T-helper 1 cell treated with Interleukin-12 subunit alpha and Interleukin-12 subunit beta and Interleukin-4 antibody, amounts not matched to agents 30 μg/mL and 1 μg/mL, for 36 hours (primary cell): ENCODE measurements around the gene SLC22A23.

Experiments used
- H3K27ac Mint-ChIP-seq: one replicate; pipeline ENCODE4 v1.8.0; 2021; ENCODE audit warnings: mild to moderate bottlenecking, mixed read lengths
- H3K27me3 Mint-ChIP-seq: one replicate; pipeline ENCODE4 v1.8.0; 2021; ENCODE audit warnings: low read depth, mixed read lengths
- H3K36me3 Mint-ChIP-seq: one replicate; pipeline ENCODE4 v1.8.0; 2021; ENCODE audit warnings: low read depth, mixed read lengths
- H3K4me1 Mint-ChIP-seq: one replicate; pipeline ENCODE4 v1.8.0; 2021; ENCODE audit warnings: low read depth, mixed read lengths
- H3K4me3 Mint-ChIP-seq: one replicate; pipeline ENCODE4 v1.8.0; 2021; ENCODE audit warnings: mild to moderate bottlenecking, moderate library complexity, mixed read lengths
- H3K9me3 Mint-ChIP-seq: one replicate; pipeline ENCODE4 v1.8.0; 2021; ENCODE audit warnings: mixed read lengths

Gene SLC22A23

DNA sequence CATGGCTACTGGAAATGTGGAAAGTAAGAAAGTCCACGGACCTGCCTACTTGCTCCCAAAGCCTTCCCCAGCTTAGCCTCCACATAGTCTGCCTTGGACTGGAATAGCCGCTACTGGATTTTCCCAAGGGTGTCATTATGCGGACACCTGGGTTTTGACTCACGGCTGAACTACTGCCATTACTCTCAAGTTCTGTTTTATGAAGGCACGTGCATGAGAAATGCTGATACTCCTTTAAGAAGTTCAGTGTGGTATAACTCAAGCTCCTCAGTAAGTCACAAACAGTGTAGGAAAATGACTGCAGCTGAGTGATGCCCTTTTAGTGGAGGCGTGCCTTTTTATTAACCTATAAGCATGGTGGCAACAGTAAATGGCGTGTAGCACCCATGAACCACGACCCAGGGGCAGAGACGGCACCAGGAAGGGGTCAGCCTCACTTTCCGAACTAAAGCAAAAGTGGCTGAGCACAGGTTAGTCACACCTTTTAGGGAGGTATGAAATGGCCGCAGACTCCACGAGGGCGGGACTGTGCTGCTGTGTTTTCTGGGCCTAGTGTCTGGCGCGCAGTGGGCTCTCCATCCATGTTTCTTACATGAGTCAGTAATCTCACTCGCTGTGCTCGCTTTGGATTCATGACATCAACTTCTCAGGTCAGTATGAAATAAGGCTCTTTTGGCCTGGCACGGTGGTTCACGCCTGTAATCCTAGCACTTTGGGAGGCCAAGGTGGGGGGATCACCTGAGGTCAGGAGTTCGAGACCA is 174.2 kb downstream of the SLC22A23 start:
- Mint-ChIP-seq H3K9me3 (no peaks in the 10 kb centered on the region), H3K36me3 (no peaks in the 10 kb centered on the region), H3K4me1 (peaks cover 3% of the 10 kb centered on the region), H3K27me3 (no peaks in the 10 kb centered on the region), H3K4me3 (no peak overlapping the region), H3K27ac (no peak overlapping the region)

DNA sequence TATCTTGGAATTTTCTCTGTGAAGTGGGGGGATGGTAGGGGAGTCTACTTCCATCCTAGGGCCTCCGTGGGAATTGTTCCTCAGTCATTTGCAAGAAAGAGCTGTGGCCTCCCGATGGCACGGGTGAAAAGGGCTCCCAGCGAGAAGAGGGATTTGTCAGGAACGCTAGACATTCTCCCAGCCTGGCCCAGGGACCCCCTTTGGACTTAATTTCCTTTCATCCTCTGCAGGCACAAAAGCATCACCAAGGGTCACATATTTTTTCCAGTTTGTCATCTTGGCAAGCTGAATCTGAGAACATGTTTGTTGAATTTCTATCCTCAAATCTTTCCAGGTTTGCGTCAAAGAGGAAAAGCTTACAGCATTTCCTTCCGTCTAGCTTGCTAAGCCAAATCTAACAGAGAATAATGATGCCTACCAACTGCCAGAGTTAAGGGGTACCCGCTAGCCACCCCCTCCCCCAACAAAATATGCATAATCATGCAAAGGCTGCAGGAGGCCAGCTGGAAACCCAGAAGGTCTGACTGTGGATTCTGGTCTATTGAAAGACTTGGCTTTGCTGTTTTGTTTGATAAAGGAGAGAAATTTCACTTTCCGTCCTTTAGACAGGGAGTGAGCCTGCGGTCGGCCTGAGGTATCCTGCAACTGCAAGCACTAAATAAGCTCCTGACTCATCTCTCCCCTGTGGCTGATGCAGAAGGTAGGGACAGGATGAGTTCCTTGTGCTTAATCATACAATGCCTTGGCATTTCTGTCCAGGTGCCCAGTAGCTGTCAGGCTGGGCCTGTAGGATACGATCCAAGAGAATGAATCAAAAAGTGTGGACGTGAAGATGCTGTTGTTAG is 175.0 kb downstream of the SLC22A23 start:
- Mint-ChIP-seq H3K27me3 (no peaks in the 10 kb centered on the region), H3K27ac (no peak overlapping the region), H3K4me1 (peaks cover 3% of the 10 kb centered on the region), H3K36me3 (no peaks in the 10 kb centered on the region), H3K4me3 (no peak overlapping the region), H3K9me3 (no peaks in the 10 kb centered on the region)

DNA sequence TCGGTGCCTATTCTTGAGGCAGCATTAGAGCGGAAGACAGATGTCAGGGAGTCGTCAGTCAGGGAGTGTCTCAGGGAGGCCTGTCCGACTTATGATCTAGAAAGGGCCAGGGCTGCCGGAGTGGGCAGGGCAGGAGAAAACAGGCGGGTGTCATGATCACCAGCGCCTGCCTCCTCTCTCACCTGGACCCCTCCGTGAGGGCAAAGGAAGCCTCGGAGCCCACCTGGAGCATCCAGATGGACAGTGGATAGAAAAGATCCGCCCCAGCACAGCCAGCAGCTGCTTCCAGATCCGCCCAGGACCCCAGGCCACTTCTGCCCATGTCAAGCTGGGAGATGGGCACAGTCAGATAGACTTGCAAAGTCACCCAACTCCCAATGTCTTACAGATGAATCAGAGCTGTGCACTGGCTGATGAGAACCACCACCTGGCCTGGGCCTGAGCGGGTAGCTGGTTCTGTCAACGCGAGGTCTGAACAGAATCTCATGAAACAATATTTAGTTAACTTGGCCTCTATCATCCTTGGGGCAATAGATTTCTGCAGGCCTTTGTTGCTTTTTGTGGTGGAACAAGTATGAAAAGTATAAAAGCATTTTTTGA is 175.9 kb downstream of the SLC22A23 start:
- Mint-ChIP-seq H3K4me3 (no peak overlapping the region), H3K36me3 (no peaks in the 10 kb centered on the region), H3K27ac (no peak overlapping the region)

DNA sequence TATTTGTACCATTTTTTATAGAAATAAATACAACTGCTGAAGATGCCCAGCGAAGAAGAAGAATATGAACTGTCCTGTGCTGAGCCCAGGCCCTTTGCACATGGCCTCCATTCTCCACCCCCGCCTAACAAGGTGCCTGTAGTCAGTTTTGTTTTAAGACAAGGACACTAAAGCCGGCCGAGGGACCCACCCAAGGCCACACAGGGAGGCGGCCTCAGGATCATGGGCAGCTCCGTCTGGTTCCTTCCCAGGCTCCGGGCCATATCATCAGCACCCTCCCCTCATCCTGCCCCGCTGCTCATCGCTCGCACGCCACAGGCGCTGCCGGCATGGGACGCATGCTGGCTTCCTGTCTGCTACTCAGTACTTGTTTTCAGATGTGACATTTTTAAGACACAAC is 176.8 kb downstream of the SLC22A23 start:
- H3K4me1 Mint-ChIP-seq = peaks cover 3% of the 10 kb centered on the region
- no peaks in the 10 kb centered on the region for H3K36me3 Mint-ChIP-seq
- no peaks in the 10 kb centered on the region for H3K9me3 Mint-ChIP-seq
- H3K27me3 Mint-ChIP-seq = no peaks in the 10 kb centered on the region
- no peak overlapping the region for H3K27ac Mint-ChIP-seq
- H3K4me3 Mint-ChIP-seq = no peak overlapping the region

More for the DNA sequence above, 175.9 kb downstream of the SLC22A23 start:
- no peaks in the 10 kb centered on the region for H3K27me3 Mint-ChIP-seq
- H3K9me3 Mint-ChIP-seq = no peaks in the 10 kb centered on the region
- H3K4me1 Mint-ChIP-seq = peaks cover 3% of the 10 kb centered on the region

DNA sequence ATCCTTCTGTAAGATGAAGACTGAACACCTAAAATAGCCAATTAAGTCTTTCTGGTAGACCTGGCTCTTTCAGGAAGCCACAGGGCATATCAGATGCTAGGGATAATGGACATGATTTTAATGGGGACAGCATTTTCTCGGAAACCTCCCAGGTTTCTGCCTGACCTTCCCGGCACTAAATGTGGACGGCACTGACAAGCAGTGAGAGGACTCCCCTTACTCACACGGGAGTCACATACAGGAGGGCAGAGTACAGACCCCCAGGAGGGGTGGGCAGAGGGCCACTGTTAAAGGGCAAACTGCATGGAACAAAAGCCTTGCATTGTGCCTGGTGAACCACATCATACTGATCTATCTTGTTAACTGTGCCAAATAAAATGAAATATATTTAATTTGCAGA is 178.2 kb downstream of the SLC22A23 start:
- Mint-ChIP-seq H3K27me3 (no peaks in the 10 kb centered on the region), H3K4me1 (peaks cover 3% of the 10 kb centered on the region), H3K4me3 (no peak overlapping the region), H3K27ac (no peak overlapping the region), H3K9me3 (no peaks in the 10 kb centered on the region), H3K36me3 (peaks cover 2% of the 10 kb centered on the region)

DNA sequence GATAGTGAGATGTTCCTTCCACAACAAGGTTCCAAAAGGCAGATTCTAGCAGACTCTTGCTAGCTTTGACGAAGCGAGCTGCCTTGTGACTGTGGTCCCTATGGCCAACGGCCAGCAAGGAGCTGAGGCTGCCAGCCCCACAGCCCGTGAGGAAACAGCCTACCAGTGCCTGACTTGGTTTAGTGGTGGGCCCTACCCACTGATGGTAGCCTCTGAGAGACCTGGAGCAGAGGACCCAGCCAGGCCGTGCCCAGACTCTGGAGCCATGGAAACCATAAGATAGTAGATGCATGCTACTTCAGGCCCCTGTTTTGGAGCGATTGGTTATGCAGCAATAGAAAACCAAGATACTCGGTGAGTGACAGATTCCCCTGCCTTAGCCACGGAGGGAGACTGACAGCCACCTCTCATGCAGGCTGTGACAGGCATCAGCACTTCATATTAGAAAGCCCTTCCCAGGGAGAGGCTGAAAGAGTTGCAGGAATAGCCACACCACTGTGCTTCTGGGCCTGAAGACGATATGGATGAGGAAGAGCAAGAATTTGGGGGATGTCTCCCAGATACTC is 178.9 kb downstream of the SLC22A23 start:
- peaks cover 3% of the 10 kb centered on the region for H3K36me3 Mint-ChIP-seq
- H3K27ac Mint-ChIP-seq = no peak overlapping the region
- H3K27me3 Mint-ChIP-seq = no peaks in the 10 kb centered on the region
- H3K4me3 Mint-ChIP-seq = no peak overlapping the region
- H3K4me1 Mint-ChIP-seq = peaks cover 3% of the 10 kb centered on the region
- no peaks in the 10 kb centered on the region for H3K9me3 Mint-ChIP-seq

DNA sequence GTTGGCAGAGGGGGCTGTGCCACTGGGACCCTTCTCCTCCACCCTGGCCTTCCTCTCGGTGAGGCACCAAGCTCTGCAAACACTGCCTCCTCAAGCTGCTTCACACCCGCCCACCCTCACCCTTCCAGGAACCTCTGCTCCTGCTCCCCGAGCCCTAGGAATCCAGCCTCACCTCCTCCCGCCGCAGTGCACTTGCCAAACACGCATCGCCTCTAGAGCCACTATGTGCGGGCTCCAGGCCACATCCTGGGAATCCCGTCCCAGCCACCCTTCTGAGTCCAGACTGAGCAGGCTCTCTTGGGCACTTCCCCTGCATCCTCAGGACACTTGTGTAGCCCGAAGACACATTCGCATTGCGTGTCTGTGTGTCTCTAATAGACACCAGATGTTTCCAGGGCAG is 179.6 kb downstream of the SLC22A23 start:
- Mint-ChIP-seq H3K4me1 (peaks cover 3% of the 10 kb centered on the region), H3K4me3 (no peak overlapping the region), H3K36me3 (peaks cover 3% of the 10 kb centered on the region), H3K27ac (no peak overlapping the region), H3K9me3 (no peaks in the 10 kb centered on the region), H3K27me3 (no peaks in the 10 kb centered on the region)

DNA sequence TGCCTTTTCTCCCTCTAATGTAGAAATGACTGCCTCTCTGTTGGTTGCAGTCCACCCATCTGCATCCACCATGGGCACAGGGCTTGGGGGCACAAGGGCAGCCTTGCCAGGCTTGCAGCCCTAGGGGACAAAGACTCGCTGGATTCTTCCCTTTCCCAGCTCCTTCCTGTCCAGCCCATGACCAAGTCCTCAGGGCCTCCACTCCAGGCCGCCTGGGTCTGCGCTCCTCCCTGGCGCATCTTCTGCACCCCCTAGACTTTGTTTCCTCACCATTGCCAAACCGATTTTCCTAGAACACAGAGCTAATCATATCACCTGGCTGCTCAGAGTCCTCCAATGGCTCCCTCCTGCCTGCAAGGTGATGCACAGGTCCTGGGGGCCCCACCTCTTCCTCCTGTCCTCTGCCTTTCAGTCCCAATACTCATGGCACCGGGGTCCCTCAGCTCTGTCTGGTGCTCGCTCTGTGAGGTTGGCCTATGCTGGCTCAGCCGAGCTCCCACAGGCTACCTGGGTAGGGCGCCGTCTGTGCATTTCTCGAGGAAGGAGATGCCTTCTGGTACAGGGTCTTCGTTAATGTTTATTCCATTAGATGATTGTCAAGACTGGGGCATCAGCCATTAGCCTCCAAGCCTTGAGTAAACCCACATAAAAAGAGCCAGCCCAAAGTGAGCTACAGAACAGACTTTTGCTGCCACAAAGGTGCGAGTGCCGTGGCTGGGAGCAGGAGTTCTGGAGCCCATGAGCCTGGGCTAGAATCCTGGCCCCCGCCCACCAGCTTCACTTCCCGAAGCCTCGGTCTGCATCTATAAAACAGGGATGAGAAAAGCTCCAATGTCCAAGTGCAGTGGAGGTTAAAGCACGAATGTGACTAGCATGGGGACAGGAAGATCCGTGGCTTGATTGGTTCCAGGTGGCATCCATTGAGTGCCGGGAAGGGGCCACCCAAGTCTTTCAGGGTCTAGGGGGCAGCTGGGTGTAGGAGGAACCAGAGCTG is 180.4 kb downstream of the SLC22A23 start:
- Mint-ChIP-seq H3K27ac (peak overlapping the region; percentile 17), H3K36me3 (peaks cover 8% of the 10 kb centered on the region), H3K9me3 (no peaks in the 10 kb centered on the region), H3K4me1 (peaks cover 3% of the 10 kb centered on the region), H3K27me3 (no peaks in the 10 kb centered on the region), H3K4me3 (no peak overlapping the region)

DNA sequence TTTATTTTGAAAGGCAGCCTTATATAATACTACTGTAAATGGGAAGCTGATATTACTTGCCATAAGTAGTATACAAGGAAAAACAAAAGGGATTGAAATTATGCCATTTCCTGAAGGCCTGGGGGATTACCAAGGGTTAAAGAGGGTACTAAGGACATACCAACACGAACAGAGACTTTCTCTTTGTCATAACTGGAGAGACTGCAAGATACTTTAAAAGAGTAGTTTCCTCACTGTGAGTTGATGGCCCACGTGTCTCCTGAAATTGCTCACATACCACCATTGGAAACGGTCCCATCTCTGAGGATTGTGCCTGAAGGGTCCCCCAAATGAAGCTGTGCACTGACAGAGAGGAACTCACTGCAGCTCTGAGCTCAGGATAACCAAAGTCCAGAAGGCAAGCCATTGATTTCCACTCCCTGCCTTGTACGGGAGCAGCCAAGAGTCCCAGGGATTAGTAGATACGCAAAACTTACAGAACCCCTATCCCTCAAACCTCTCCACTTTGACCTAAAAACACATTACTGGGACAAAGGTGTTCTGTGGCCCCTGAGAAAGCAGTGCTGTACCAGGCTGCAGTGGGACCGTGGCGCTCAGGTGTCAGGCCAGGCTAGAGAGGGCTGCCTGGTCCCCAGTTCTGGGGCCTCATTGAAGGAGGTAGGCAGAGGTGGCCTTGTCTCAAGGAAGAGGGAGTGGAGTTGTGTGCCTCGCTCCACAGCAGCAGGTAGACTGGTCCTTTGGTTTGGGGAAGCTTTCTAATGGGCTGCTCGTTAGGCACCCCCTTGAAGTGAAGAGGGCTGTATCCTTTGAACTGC is 182.9 kb downstream of the SLC22A23 start:
- no peaks in the 10 kb centered on the region for H3K27me3 Mint-ChIP-seq
- peaks cover 18% of the 10 kb centered on the region for H3K36me3 Mint-ChIP-seq
- no peak overlapping the region for H3K4me3 Mint-ChIP-seq
- H3K27ac Mint-ChIP-seq = no peak overlapping the region
- no peaks in the 10 kb centered on the region for H3K4me1 Mint-ChIP-seq
- no peaks in the 10 kb centered on the region for H3K9me3 Mint-ChIP-seq

DNA sequence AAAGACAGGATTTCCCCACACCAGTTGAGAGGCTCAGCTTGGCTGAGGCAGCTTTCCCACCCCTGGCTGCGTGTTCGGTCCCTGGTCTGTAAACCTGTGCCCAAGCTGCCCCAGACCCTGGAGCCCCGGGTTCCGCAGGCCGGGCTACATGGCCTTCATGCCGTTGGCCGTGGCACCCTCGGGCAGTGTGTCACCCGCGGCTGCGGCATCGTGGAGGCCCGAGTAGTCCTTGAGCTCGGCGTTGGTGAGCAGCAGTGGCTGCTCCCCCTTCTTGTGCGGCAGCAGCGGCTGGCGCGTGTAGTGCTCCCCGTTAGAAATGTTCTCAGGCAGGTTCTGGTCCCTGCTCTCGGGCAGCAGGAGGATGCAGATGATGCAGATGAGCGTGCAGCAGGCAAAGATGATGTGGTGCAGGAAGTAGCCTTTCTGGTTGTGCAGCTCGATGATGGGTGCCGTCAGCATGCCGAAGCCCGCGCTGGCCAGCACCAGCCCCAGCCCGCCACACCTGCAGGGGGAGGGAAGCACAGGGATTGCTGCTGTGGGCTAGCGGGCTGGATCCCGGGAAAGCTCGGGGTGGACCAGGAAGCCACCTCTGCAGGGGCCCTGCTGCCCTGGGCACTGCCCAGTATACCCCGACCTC is 183.8 kb downstream of the SLC22A23 start:
- no peaks in the 10 kb centered on the region for H3K9me3 Mint-ChIP-seq
- no peaks in the 10 kb centered on the region for H3K27me3 Mint-ChIP-seq
- H3K4me1 Mint-ChIP-seq = no peaks in the 10 kb centered on the region
- no peak overlapping the region for H3K4me3 Mint-ChIP-seq
- H3K27ac Mint-ChIP-seq = no peak overlapping the region
- H3K36me3 Mint-ChIP-seq = peaks cover 19% of the 10 kb centered on the region

DNA sequence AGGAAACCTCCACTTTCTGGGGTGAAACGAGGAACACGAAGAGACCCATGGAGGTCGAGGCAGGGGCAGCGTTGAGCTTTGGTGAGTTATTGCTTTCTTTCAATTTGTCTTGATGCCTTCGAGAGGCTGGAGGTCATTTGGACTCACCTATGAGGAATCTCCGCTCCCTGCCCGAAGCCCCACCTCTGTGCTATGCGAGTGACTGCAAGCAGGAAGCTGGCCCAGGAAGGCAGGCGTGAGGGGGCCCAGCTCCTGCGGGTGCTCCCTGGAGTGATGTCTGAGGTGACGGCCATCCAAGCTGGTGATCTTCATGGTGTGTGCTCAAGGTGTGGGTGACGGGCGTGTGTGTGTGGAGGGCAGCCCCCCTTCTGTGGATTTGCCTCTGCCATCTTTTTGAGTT is 185.1 kb downstream of the SLC22A23 start:
- Mint-ChIP-seq H3K9me3 (no peaks in the 10 kb centered on the region), H3K4me3 (no peak overlapping the region), H3K4me1 (no peaks in the 10 kb centered on the region), H3K27me3 (no peaks in the 10 kb centered on the region), H3K36me3 (peaks cover 21% of the 10 kb centered on the region), H3K27ac (no peak overlapping the region)

DNA sequence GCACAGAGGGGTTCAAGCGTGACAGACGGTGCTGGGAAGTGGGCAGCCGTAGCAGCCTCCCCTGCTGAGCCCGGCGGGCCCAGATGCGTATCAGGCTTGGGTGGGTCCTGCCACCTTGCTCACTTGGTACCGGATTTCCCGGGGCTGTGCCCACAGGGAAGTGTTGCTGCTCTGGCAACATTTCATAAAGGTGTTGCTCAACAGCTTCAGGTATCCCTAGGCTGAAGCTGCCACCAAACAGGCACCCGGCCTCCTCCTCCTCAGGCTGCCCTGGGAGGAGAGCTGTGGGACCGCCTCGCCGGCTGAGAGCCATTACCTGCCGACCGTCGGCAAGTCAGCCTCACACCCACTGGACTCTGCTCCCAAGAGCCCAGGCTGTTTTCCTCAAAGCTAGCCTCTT is 186.6 kb downstream of the SLC22A23 start:
- no peak overlapping the region for H3K4me3 Mint-ChIP-seq
- peaks cover 23% of the 10 kb centered on the region for H3K36me3 Mint-ChIP-seq
- no peaks in the 10 kb centered on the region for H3K27me3 Mint-ChIP-seq
- no peak overlapping the region for H3K27ac Mint-ChIP-seq
- no peaks in the 10 kb centered on the region for H3K9me3 Mint-ChIP-seq
- H3K4me1 Mint-ChIP-seq = no peaks in the 10 kb centered on the region
